ENCODE data around the gene CASP7. TPM values are rescaled to one million over a fixed set of nuclear protein-coding genes. Genes with fewer than 3 reads are reported as not detected.

Gene CASP7
- total and polyA plus RNA-seq, 7 donors = 4.5 to 24.7 (median 11.9) TPM

DNA sequence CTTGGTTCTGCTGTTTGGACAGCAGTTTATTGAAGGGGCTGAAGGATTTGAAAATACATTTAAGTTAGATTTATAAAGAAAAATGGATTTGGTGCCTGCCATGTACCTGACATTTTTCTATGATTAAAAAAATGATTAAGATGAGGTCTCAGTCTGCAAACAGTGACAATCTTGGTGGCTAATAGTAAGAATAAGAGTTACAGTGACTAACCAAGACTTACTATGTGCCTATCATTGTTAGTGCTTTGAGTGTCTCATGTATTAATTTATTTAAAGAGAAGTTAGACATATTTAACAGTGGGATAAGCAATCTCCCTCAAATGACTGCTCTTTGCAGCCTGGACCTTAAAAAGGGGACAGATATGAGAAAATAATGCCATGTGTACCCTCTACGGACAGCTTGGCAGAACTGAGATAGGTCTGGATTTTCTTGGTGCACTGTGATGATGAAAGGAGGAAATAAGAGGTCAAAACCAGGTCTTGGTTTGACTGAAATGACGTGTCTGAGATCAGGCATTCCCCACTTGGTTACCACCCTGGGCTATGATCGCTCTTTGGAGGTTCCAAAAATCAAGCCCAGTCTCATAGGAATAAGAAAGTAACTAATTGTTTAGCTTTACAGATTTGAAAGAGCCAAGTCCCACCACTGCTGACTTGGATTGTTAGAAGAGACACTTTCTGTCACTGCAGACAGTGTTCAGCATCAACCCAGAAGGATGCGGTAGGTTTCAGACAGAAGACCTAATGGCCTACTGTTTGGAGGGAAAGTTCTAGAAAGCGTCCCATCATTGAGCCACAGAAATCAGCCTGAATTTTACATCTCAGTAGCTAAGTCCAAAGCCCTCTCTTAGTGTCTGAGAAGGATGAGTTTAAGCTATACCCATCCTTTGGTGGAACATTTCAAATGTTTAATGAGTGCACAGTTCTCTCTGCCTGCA is 2.1 kb downstream of the CASP7 start:
- no peak overlapping the region for H3K27ac ChIP-seq
- peaks cover 9% of the 10 kb centered on the region for H3K4me1 ChIP-seq
- intact Hi-C loops (cut with DNase I) = no loop called here
- H3K27me3 ChIP-seq (ENCODE audit: insufficient read depth in 3 of 3, low read length in 2 of 3) = no peaks in the 10 kb centered on the region
- H3K4me3 ChIP-seq = peak overlapping the region; percentile 88
- peaks cover 9% of the 10 kb centered on the region for H3K9me3 ChIP-seq
- 71 to 81% (median 78%) methylated on average over 5 of the region's 5 CpGs for WGBS, 3 donors
- H3K36me3 ChIP-seq (ENCODE audit: insufficient read depth in 1 of 2, low read depth in 1 of 2) = no peaks in the 10 kb centered on the region
- ATAC-seq = no peak
- DNase-seq = no peak
- no peak for TF ChIP-seq CTCF (IDR thresholded peaks at IDR 0.05)

DNA sequence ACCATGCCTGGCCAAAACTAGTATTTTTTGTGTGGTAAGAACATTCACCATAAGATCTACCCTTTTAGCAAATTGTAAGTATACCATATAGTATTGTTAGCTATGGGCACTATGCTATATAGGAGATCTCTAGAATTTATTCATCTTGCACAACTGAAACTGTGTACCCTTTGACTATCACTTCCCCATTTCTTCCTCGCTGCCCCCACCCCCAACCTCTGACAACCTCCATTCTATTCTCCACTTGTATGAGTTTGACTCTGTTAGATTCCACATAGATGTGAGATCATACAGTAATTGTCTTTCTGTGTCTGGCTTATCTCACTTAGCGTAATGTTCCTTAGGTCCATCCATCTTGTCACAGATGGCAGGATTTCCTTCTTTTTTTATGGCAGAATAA is 3.6 kb downstream of the CASP7 start:
- ATAC-seq = no peak
- Histone ChIP-seq H3K4me3 (no peak overlapping the region), H3K27ac (no peak overlapping the region), H3K4me1 (peaks cover 9% of the 10 kb centered on the region), H3K9me3 (peaks cover 16% of the 10 kb centered on the region), H3K36me3 (ENCODE audit: insufficient read depth in 1 of 2, low read depth in 1 of 2) (no peaks in the 10 kb centered on the region), H3K27me3 (ENCODE audit: insufficient read depth in 3 of 3, low read length in 2 of 3) (no peaks in the 10 kb centered on the region)
- 91 to 98% (median 96%) methylated on average over 2 of the region's 2 CpGs for WGBS, 3 donors
- intact Hi-C loops (cut with DNase I) = no loop called here
- DNase-seq = no peak
- TF ChIP-seq CTCF (IDR thresholded peaks at IDR 0.05) = no peak

DNA sequence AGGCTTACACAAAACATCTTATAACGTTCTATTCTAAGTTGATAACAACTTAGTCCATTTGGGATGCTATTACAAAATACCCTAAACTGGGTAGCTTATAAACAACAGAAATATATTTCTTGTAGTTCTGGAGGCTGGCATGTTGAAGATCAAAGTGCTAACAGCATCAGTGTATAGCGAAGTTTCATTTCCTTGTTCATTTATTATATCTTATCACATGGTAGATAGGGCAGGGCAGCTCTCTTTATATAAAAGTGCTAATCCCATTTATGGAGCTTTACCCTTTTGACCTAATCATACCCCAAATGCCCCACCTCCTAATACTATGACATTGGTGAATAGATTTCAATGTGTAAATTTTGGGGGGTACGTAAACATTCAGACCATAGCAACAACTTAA is 6.3 kb downstream of the CASP7 start:
- DNase-seq (no peak), ATAC-seq (no peak)
- intact Hi-C loops (cut with DNase I) = no loop called here
- Histone ChIP-seq H3K27me3 (ENCODE audit: insufficient read depth in 3 of 3, low read length in 2 of 3) (no peaks in the 10 kb centered on the region), H3K4me3 (no peak overlapping the region), H3K4me1 (peaks cover 12% of the 10 kb centered on the region), H3K36me3 (ENCODE audit: insufficient read depth in 1 of 2, low read depth in 1 of 2) (no peaks in the 10 kb centered on the region), H3K9me3 (peaks cover 16% of the 10 kb centered on the region), H3K27ac (no peak overlapping the region)
- no peak for TF ChIP-seq CTCF (IDR thresholded peaks at IDR 0.05)
- WGBS, 3 donors = 96 to 99% (median 98%) methylated on average over 3 of the region's 3 CpGs

- Histone ChIP-seq H3K27me3 (ENCODE audit: insufficient read depth in 3 of 3, low read length in 2 of 3) (no peaks in the 10 kb centered on the region), H3K4me3 (no peak overlapping the region), H3K36me3 (ENCODE audit: insufficient read depth in 1 of 2, low read depth in 1 of 2) (peaks cover 0 to 3% of the 10 kb centered on the region in 2 donors), H3K27ac (no peak overlapping the region), H3K9me3 (peaks cover 18% of the 10 kb centered on the region), H3K4me1 (peaks cover 8% of the 10 kb centered on the region)
- no peak for DNase-seq
- 93 to 98% (median 93%) methylated on average over 4 of the region's 4 CpGs for WGBS, 3 donors
- intact Hi-C loops (cut with DNase I) = no loop called here
- TF ChIP-seq CTCF (IDR thresholded peaks at IDR 0.05) = no peak
- ATAC-seq = no peak
Measured at GRCh38 chr10:113687037-113687436, 7.3 kb downstream of the CASP7 start.
